HepG2 (cell line): Measurements from ENCODE around the gene PPARA. TPM values are rescaled to one million over a fixed set of nuclear protein-coding genes. Genes with fewer than 3 reads are reported as not detected.

Experiments used
- ATAC-seq: fragments of 200-7000 bp; cut with Tn5 transposase; 3 replicates; pipeline ENCODE4 v1.9.1; 2020; ENCODE audit warnings: mild to moderate bottlenecking, moderate library complexity
- BruUV-seq: library from RNA; stranded (reverse); fragments of 400-500 nt; replicated peaks from 2 replicates; lab custom pipeline; 2021; lab: Mats Ljungman, UMichigan
- CTCF ChIA-PET: fragments of 300-600 bp; formaldehyde crosslinking; extraction: SDS; loops from one replicate; lab custom pipeline; 2021; ENCODE audit warnings: low total read pairs, inconsistent platforms, low intra/inter-chr PET ratio; lab: Yijun Ruan, JAX
- POLR2A ChIA-PET: fragments of 350-600 bp; sonication (Branson Sonifier 250); formaldehyde crosslinking; loops from one replicate; lab custom pipeline; 2020; ENCODE audit warnings: antibody characterized with exemption, inconsistent platforms; lab: Yijun Ruan, JAX
- DNase-seq: peaks from one replicate; pipeline ENCODE4 v3.0.0-alpha.2; 2015; ENCODE audit warnings: low spot score
- FAIRE-seq: peaks from 3 replicates; lab custom pipeline; 2011; peaks lifted over from hg19 to GRCh38; lab: Jason Lieb, UNC
- H2AFZ ChIP-seq: one replicate; pipeline ENCODE4 v1.6.1; 2011; ENCODE audit warnings: low read length, inconsistent platforms
- H3K27ac ChIP-seq: fragments of 300-600 bp; 3 replicates; pipeline ENCODE4 v1.8.0; 2011; ENCODE audit warnings: mixed run types, mild to moderate bottlenecking, mixed read lengths, low read length, inconsistent platforms; ENCODE audit not compliant: insufficient read depth; ENCODE audit errors: extremely low read length
- H3K27me3 ChIP-seq, 2 experiments: fragments of 200-600 bp in 1 of 2; 2 replicates in 1 of 2; 3 replicates in 1 of 2; pipeline versions ENCODE4 v1.6.0 to v1.8.0; 2011; ENCODE audit warnings: low read length in 2 of 2, mild to moderate bottlenecking in 2 of 2, moderate library complexity in 2 of 2, inconsistent platforms in 1 of 2; ENCODE audit not compliant: insufficient read depth in 2 of 2, control insufficient read depth in 1 of 2
- H3K36me3 ChIP-seq, 2 experiments: fragments of 200-600 bp in 1 of 2; replicated peaks in 1 of 2; 2 replicates in 1 of 2; 3 replicates in 1 of 2; pipeline versions ENCODE4 v1.5.1 to v1.8.0; 2011; ENCODE audit warnings: low read length in 2 of 2, inconsistent platforms in 1 of 2; ENCODE audit not compliant: insufficient read depth in 2 of 2, control insufficient read depth in 1 of 2
- H3K4me1 ChIP-seq: 2 replicates; pipeline ENCODE4 v1.5.1; 2012; ENCODE audit warnings: low read length, inconsistent platforms; ENCODE audit not compliant: insufficient read depth
- H3K4me2 ChIP-seq: 2 replicates; pipeline ENCODE4 v1.6.0; 2011; ENCODE audit warnings: low read depth, low read length, inconsistent platforms
- H3K4me3 ChIP-seq, 3 experiments: fragments of 200-600 bp in 1 of 3; sonication (generic), shearing (Covaris generic) in 1 of 3; replicated peaks in 1 of 3; 2 replicates each; pipeline ENCODE4 v1.5.1; 2011 to 2016; ENCODE audit warnings: low read length in 3 of 3, inconsistent platforms in 2 of 3, low read depth in 2 of 3, mild to moderate bottlenecking in 2 of 3, control low read depth in 1 of 3, mixed read lengths in 1 of 3; ENCODE audit not compliant: insufficient read depth in 1 of 3
- H3K79me2 ChIP-seq: one replicate; pipeline ENCODE4 v1.6.1; 2011; ENCODE audit warnings: low read length, inconsistent platforms; ENCODE audit not compliant: insufficient read depth
- H3K9ac ChIP-seq: 2 replicates; pipeline ENCODE4 v1.6.0; 2011; ENCODE audit warnings: mild to moderate bottlenecking, low read depth, low read length, inconsistent platforms; ENCODE audit not compliant: insufficient read depth
- H3K9me3 ChIP-seq: 2 replicates; pipeline ENCODE4 v1.5.1; 2012; ENCODE audit warnings: mild to moderate bottlenecking, low read length
- H4K20me1 ChIP-seq: 2 replicates; pipeline ENCODE4 v1.6.0; 2011; ENCODE audit warnings: inconsistent platforms, mild to moderate bottlenecking, low read length, moderate library complexity; ENCODE audit not compliant: insufficient read depth
- CEBPB ChIP-seq: IDR thresholded peaks from 2 replicates; pipeline ENCODE4 v1.6.1; 2011; ENCODE audit warnings: low read depth, low read length, improper control_type of control experiment, borderline replicate concordance
- EEA1 ChIP-seq: sonication (generic); formaldehyde crosslinking; IDR thresholded peaks from 2 replicates; pipeline ENCODE4 v1.5.1; 2020; ENCODE audit warnings: mild to moderate bottlenecking, missing genetic modification reagents, borderline replicate concordance
- NKX3-1 ChIP-seq: sonication (generic); formaldehyde crosslinking; IDR thresholded peaks from 2 replicates; pipeline ENCODE4 v1.5.0; 2020; ENCODE audit warnings: missing genetic modification reagents
- NR1H2 ChIP-seq: sonication (generic); formaldehyde crosslinking; IDR thresholded peaks from 2 replicates; pipeline ENCODE4 v1.8.1; 2022; ENCODE audit warnings: low read depth, missing genetic modification reagents, borderline replicate concordance
- SKI ChIP-seq: fragments of 450-650 bp; IDR thresholded peaks from one replicate; pipeline ENCODE4 v1.6.1; 2018; ENCODE audit warnings: mild to moderate bottlenecking; ENCODE audit not compliant: partially characterized antibody
- SOX6 ChIP-seq, 2 experiments: fragments of 450-650 bp in 1 of 2; sonication (generic) in 1 of 2; formaldehyde crosslinking in 1 of 2; IDR thresholded peaks; 2 replicates each; pipeline versions ENCODE4 v1.4.0 to v1.6.1; 2017 to 2020; ENCODE audit warnings: antibody characterized with exemption in 1 of 2, mild to moderate bottlenecking in 1 of 2, missing genetic modification reagents in 1 of 2
- SPEN ChIP-seq: sonication (generic); formaldehyde crosslinking; IDR thresholded peaks from 2 replicates; pipeline ENCODE4 v1.5.1; 2020; ENCODE audit warnings: low read depth, mild to moderate bottlenecking, missing genetic modification reagents
- ZBTB44 ChIP-seq: sonication (generic); formaldehyde crosslinking; IDR thresholded peaks from 2 replicates; pipeline ENCODE4 v1.4.0; 2020; ENCODE audit warnings: missing genetic modification reagents
- ZFP90 ChIP-seq: sonication (generic); formaldehyde crosslinking; IDR thresholded peaks from 2 replicates; pipeline ENCODE4 v1.8.0; 2022; ENCODE audit warnings: missing genetic modification reagents, mild to moderate bottlenecking, inconsistent platforms, borderline replicate concordance
- ZNF577 ChIP-seq: sonication (generic); formaldehyde crosslinking; IDR thresholded peaks from 2 replicates; pipeline ENCODE4 v1.4.0; 2020; ENCODE audit warnings: mild to moderate bottlenecking, low read depth, missing genetic modification reagents, borderline replicate concordance
- ZNF788 ChIP-seq: sonication (generic); formaldehyde crosslinking; IDR thresholded peaks from 2 replicates; pipeline ENCODE4 v1.5.0; 2020; ENCODE audit warnings: mild to moderate bottlenecking, missing genetic modification reagents, borderline replicate concordance
- ZNF792 ChIP-seq: IDR thresholded peaks from 2 replicates; pipeline ENCODE4 v1.6.1; 2016
- ZNF878 ChIP-seq: sonication (generic); formaldehyde crosslinking; IDR thresholded peaks from 2 replicates; pipeline ENCODE4 v1.8.1; 2023; ENCODE audit warnings: mild to moderate bottlenecking, missing genetic modification reagents, moderate library complexity
- ZUFSP ChIP-seq: sonication (generic); formaldehyde crosslinking; IDR thresholded peaks from 2 replicates; pipeline ENCODE4 v1.9.0; 2021; ENCODE audit warnings: missing genetic modification reagents, mild to moderate bottlenecking, borderline replicate concordance
- WGBS: methylation state at CpG from one replicate; pipeline ENCODE4 v1.1.6; 2017; ENCODE audit warnings: low lambda C conversion rate; 5-methylcytosine and 5-hydroxymethylcytosine counted together
- in situ Hi-C: cut with HindIII; loops from 2 replicates; pipeline ENCODE4 v1.10.0; 2017; ENCODE audit warnings: low pct_unique_long_range_greater_than_20kb; ENCODE audit not compliant: extremely low pct_ligation_motif_present
- intact Hi-C: fragments of 100-400 bp; cut with micrococcal nuclease; formaldehyde crosslinking; loops from one replicate; pipeline ENCODE4 v1.10.0; 2022; ENCODE audit not compliant: unreplicated experiment
- polyA plus RNA-seq, 8 experiments: library from polyadenylated mRNA; depleted of rRNA in 3 of 8; stranded (reverse) in 7 of 8; unstranded in 1 of 8; fragments of >200 nt; fragmentation: Illumina TruSeq in 4 of 8; extraction: Trizol in 4 of 8; gene quantifications; 2 replicates each; pipeline versions ENCODE4 v1.2.1 to v1.2.3, GENCODE V29; 2011 to 2016; ENCODE audit warnings: low read depth in 4 of 8, missing spikeins in 1 of 8, mixed read lengths in 1 of 8; ENCODE audit not compliant: insufficient read depth in 1 of 8
- total RNA-seq, 5 experiments: library from RNA; depleted of rRNA; stranded (reverse); fragments of >200 nt; fragmentation: Illumina TruSeq; extraction: Trizol; gene quantifications; 2 replicates each; pipeline ENCODE4 v1.2.3, GENCODE V29; 2016; ENCODE audit warnings: low read depth in 1 of 5

The PPARA gene
- total and polyA plus RNA-seq, 2 of the 13 experiments (the other 11 are each of a cell fraction or from before 2014, with no cell fraction given): 18.2 to 24.7 TPM

- Histone ChIP-seq H4K20me1 (no peaks in the 10 kb centered on the region), H3K4me2 (no peak within 1 kb of the TSS), H3K9me3 (peaks cover 7% of the 10 kb centered on the region), H3K79me2 (peaks cover 3% of the 10 kb centered on the region), H3K27me3 (peaks cover 0 to 1% of the 10 kb centered on the region in 2 experiments; a peak in 1 of 5 replicates), H3K4me1 (peaks cover 26% of the 10 kb centered on the region), H3K9ac (no peak within 1 kb of the TSS), H3K36me3 (no peaks in the 10 kb centered on the region), H3K4me3 (no peak within 1 kb of the TSS), H3K27ac (no peak within 1 kb of the TSS), H2AFZ (no peak within 1 kb of the TSS)
- POLR2A ChIA-PET: no interaction called here
- no peak for ATAC-seq
- no TSS peak for BruUV-seq
- no peak for FAIRE-seq
- TF ChIP-seq ZNF577 (CRISPR knock-in tag) (no peak), ZNF788 (CRISPR knock-in tag) (no peak), NKX3-1 (CRISPR knock-in tag) (no peak), SOX6 (IDR thresholded peaks at IDR 0.05) (no peak), SOX6 (CRISPR knock-in tag; IDR thresholded peaks at IDR 0.05) (no peak), ZNF792 (CRISPR knock-in tag) (no peak), EEA1 (CRISPR knock-in tag) (no peak), ZNF878 (CRISPR knock-in tag) (no peak), ZFP90 (CRISPR knock-in tag) (no peak), CEBPB (no peak), SPEN (CRISPR knock-in tag) (no peak), NR1H2 (no peak), SKI (no peak), ZUFSP (CRISPR knock-in tag) (no peak), ZBTB44 (CRISPR knock-in tag) (no peak)
- DNase-seq: no peak
- CTCF ChIA-PET: no interaction called here
- in situ Hi-C loops (no loop called here), intact Hi-C loops (no loop called here)
- 95% methylated on average over 28 of the region's 30 CpGs for WGBS
Measured at GRCh38 chr22:46263216-46263590, 112.9 kb downstream of the PPARA start, which contains the start of gene PKDREJ. PKDREJ (minus strand) TSS chr22:46263343; CDS start chr22:46263322, 21 bp downstream.
